CD4-positive, alpha-beta T cell (primary cell): ENCODE data around the gene HSDL2. TPM values are rescaled to one million over a fixed set of nuclear protein-coding genes. Genes with fewer than 3 reads are reported as not detected.

Source experiments
- ATAC-seq: fragments of 200-7000 bp; cut with Tn5 transposase; one replicate; pipeline ENCODE4 v1.10.0; 2022; ENCODE audit warnings: mild to moderate bottlenecking; ENCODE audit not compliant: poor library complexity
- CTCF ChIA-PET: fragments of 350-600 bp; sonication (Branson Sonifier 250); formaldehyde crosslinking; loops from one replicate; lab custom pipeline; 2021; ENCODE audit warnings: antibody characterized with exemption, inconsistent platforms; lab: Charles Lee
- POLR2A ChIA-PET: fragments of 350-600 bp; sonication (Branson Sonifier 250); formaldehyde crosslinking; loops from one replicate; lab custom pipeline; 2021; ENCODE audit warnings: antibody characterized with exemption, inconsistent platforms; lab: Charles Lee
- DNase-seq, 14 experiments: peaks; one replicate each; pipeline ENCODE4 v3.0.0-alpha.2; 2013 to 2020; ENCODE audit warnings: mixed read lengths in 2 of 14
- H3K27ac ChIP-seq, 2 donors: one replicate each; pipeline versions ENCODE4 v1.5.1 to v1.7.0; 2013; ENCODE audit warnings: low read length in 2 of 2, low read depth in 1 of 2, mild to moderate bottlenecking in 1 of 2
- H3K27me3 ChIP-seq, 2 experiments: 1 replicate in 1 of 2; 2 replicates in 1 of 2; pipeline versions ENCODE4 v1.6.1 to v1.7.0; 2013; ENCODE audit warnings: low read length in 2 of 2, control low read depth in 1 of 2, mild to moderate bottlenecking in 1 of 2, moderate library complexity in 1 of 2; ENCODE audit not compliant: insufficient read depth in 2 of 2, control insufficient read depth in 1 of 2
- H3K36me3 ChIP-seq: one replicate; pipeline ENCODE4 v1.6.1; 2013; ENCODE audit warnings: low read length, control low read depth; ENCODE audit not compliant: insufficient read depth
- H3K4me1 ChIP-seq: one replicate; pipeline ENCODE4 v1.6.1; 2013; ENCODE audit warnings: low read length, control low read depth; ENCODE audit not compliant: insufficient read depth
- H3K4me3 ChIP-seq: one replicate; pipeline ENCODE4 v1.5.1; 2013; ENCODE audit warnings: mild to moderate bottlenecking, low read length, moderate library complexity
- H3K9me3 ChIP-seq, 2 experiments: 1 replicate in 1 of 2; 2 replicates in 1 of 2; pipeline versions ENCODE4 v1.6.1 to v1.7.0; 2013; ENCODE audit warnings: low read length in 2 of 2, mild to moderate bottlenecking in 2 of 2, control low read depth in 1 of 2, moderate library complexity in 1 of 2; ENCODE audit not compliant: control insufficient read depth in 1 of 2, insufficient read depth in 1 of 2
- H3K27ac Mint-ChIP-seq: one replicate; pipeline ENCODE4 v1.8.0; 2020; ENCODE audit warnings: mixed read lengths
- H3K27me3 Mint-ChIP-seq: one replicate; pipeline ENCODE4 v1.8.0; 2021; ENCODE audit warnings: mixed read lengths
- H3K36me3 Mint-ChIP-seq: one replicate; pipeline ENCODE4 v1.8.0; 2021; ENCODE audit warnings: low read depth, mixed read lengths
- H3K4me1 Mint-ChIP-seq: one replicate; pipeline ENCODE4 v1.8.0; 2021; ENCODE audit warnings: low read depth, mixed read lengths
- H3K4me3 Mint-ChIP-seq: one replicate; pipeline ENCODE4 v1.8.0; 2020; ENCODE audit warnings: mild to moderate bottlenecking, mixed read lengths
- H3K9me3 Mint-ChIP-seq: one replicate; pipeline ENCODE4 v1.8.0; 2020; ENCODE audit warnings: mixed read lengths
- intact Hi-C, 2 experiments: fragments of 100-400 bp; cut with DNase I in 1 of 2; cut with micrococcal nuclease in 1 of 2; formaldehyde crosslinking; loops; one replicate each; pipeline versions ENCODE4 v1.15.1 to v1.9.0; 2023 to 2025; cut with DNase I, micrococcal nuclease
- total RNA-seq, 174 experiments: library from RNA in 2 of 174; stranded (reverse) in 2 of 174; gene quantifications; one replicate each; pipeline ENCODE4 v1.2.3 and lab custom pipeline; 2021 to 2026
- TF ChIP-seq, protein P1 (sequence below): fragments of 200-600 bp; IDR thresholded peaks from one replicate; pipeline ENCODE4 v1.8.0; 2022; ENCODE audit warnings: antibody characterized with exemption, mild to moderate bottlenecking

HSDL2 gene
- total RNA-seq, 2 experiments from 2014 or later = 3.8 to 4.9 TPM

- Mint-ChIP-seq H3K9me3 (peaks cover 2% of the 10 kb centered on the region), H3K36me3 (peaks cover 57% of the 10 kb centered on the region), H3K27me3 (no peaks in the 10 kb centered on the region), H3K27ac (no peak overlapping the region), H3K4me3 (no peak overlapping the region), H3K4me1 (no peaks in the 10 kb centered on the region)
- TF ChIP-seq, protein P1, sequence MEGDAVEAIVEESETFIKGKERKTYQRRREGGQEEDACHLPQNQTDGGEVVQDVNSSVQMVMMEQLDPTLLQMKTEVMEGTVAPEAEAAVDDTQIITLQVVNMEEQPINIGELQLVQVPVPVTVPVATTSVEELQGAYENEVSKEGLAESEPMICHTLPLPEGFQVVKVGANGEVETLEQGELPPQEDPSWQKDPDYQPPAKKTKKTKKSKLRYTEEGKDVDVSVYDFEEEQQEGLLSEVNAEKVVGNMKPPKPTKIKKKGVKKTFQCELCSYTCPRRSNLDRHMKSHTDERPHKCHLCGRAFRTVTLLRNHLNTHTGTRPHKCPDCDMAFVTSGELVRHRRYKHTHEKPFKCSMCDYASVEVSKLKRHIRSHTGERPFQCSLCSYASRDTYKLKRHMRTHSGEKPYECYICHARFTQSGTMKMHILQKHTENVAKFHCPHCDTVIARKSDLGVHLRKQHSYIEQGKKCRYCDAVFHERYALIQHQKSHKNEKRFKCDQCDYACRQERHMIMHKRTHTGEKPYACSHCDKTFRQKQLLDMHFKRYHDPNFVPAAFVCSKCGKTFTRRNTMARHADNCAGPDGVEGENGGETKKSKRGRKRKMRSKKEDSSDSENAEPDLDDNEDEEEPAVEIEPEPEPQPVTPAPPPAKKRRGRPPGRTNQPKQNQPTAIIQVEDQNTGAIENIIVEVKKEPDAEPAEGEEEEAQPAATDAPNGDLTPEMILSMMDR = no peak
- Histone ChIP-seq H3K4me1 (no peaks in the 10 kb centered on the region), H3K27me3 (no peaks in the 10 kb centered on the region), H3K36me3 (peaks cover 6% of the 10 kb centered on the region), H3K4me3 (no peak overlapping the region), H3K9me3 (no peaks in the 10 kb centered on the region), H3K27ac (no peak overlapping the region)
- intact Hi-C loops = no loop called here
- ATAC-seq (no peak), DNase-seq (no peak)
- ChIA-PET POLR2A (no interaction called here), CTCF (no interaction called here)
Measured at GRCh38 chr9:112462855-112463254, 82.9 kb downstream of the HSDL2 start.

GRCh38 chr9:112465352-112465751 is 85.4 kb downstream of the HSDL2 start:
- TF ChIP-seq, protein P1 = no peak
- ChIA-PET CTCF (no interaction called here), POLR2A (no interaction called here)
- Mint-ChIP-seq H3K4me1 (no peaks in the 10 kb centered on the region), H3K9me3 (peaks cover 2% of the 10 kb centered on the region), H3K27me3 (no peaks in the 10 kb centered on the region), H3K4me3 (no peak overlapping the region), H3K27ac (no peak overlapping the region), H3K36me3 (peaks cover 54% of the 10 kb centered on the region)
- no peaks in the 10 kb centered on the region for H3K4me1 ChIP-seq
- intact Hi-C loops = no loop called here
- H3K9me3 ChIP-seq = no peaks in the 10 kb centered on the region
- no peaks in the 10 kb centered on the region for H3K27me3 ChIP-seq
- DNase-seq = no peak
- no peaks in the 10 kb centered on the region for H3K36me3 ChIP-seq
- no peak overlapping the region for H3K4me3 ChIP-seq
- no peak overlapping the region for H3K27ac ChIP-seq
- no peak for ATAC-seq

- Histone ChIP-seq H3K4me3 (no peak overlapping the region), H3K4me1 (no peaks in the 10 kb centered on the region), H3K9me3 (peaks cover 0 to 4% of the 10 kb centered on the region in 2 experiments), H3K36me3 (no peaks in the 10 kb centered on the region), H3K27me3 (no peaks in the 10 kb centered on the region), H3K27ac (no peak overlapping the region)
- ChIA-PET POLR2A (no interaction called here), CTCF (no interaction called here)
- Mint-ChIP-seq H3K27me3 (no peaks in the 10 kb centered on the region), H3K36me3 (peaks cover 43% of the 10 kb centered on the region), H3K4me3 (no peak overlapping the region), H3K27ac (no peak overlapping the region), H3K9me3 (no peaks in the 10 kb centered on the region), H3K4me1 (no peaks in the 10 kb centered on the region)
- DNase-seq (no peak), ATAC-seq (no peak)
- intact Hi-C loops = no loop called here
- TF ChIP-seq, protein P1 = no peak
Measured at GRCh38 chr9:112472996-112473395, 93.1 kb downstream of the HSDL2 start.
